WTC11 (cell line): ENCODE results near the gene TBL1Y. TPM values are rescaled to one million over a fixed set of nuclear protein-coding genes. Genes with fewer than 3 reads are reported as not detected.

ENCODE experiments used
- ATAC-seq: fragments of 200-7000 bp; cut with Tn5 transposase; 2 replicates; pipeline ENCODE4 v1.10.0; 2021; ENCODE audit warnings: mild to moderate bottlenecking, moderate library complexity
- CTCF ChIA-PET: fragments of 300-600 bp; sonication (Branson Sonifier 250); formaldehyde crosslinking; loops from one replicate; lab custom pipeline; 2021; ENCODE audit warnings: antibody characterized with exemption; lab: Charles Lee
- POLR2A ChIA-PET: fragments of 350-600 bp; sonication (Branson Sonifier 250); formaldehyde crosslinking; loops from one replicate; lab custom pipeline; 2021; ENCODE audit warnings: antibody characterized with exemption; lab: Charles Lee
- DNase-seq: peaks from one replicate; pipeline ENCODE4 v3.0.0; 2021; ENCODE audit warnings: low spot score
- H3K27ac Mint-ChIP-seq: 2 replicates; pipeline ENCODE4 v1.8.0; 2021; ENCODE audit warnings: mixed read lengths
- H3K27me3 Mint-ChIP-seq: 2 replicates; pipeline ENCODE4 v1.8.0; 2021; ENCODE audit warnings: low read depth, mild to moderate bottlenecking, moderate library complexity, mixed read lengths
- H3K36me3 Mint-ChIP-seq: 2 replicates; pipeline ENCODE4 v1.8.0; 2021; ENCODE audit warnings: mixed read lengths
- H3K4me1 Mint-ChIP-seq: 2 replicates; pipeline ENCODE4 v1.8.0; 2022; ENCODE audit warnings: mixed read lengths
- H3K4me3 Mint-ChIP-seq: 2 replicates; pipeline ENCODE4 v1.8.0; 2021; ENCODE audit warnings: mild to moderate bottlenecking, moderate library complexity, mixed read lengths
- H3K9me3 Mint-ChIP-seq: 2 replicates; pipeline ENCODE4 v1.8.0; 2021; ENCODE audit warnings: mixed read lengths
- CREB1 ChIP-seq: sonication (generic); formaldehyde crosslinking; IDR thresholded peaks from 2 replicates; pipeline ENCODE4 v1.8.0; 2023; ENCODE audit warnings: mild to moderate bottlenecking, missing genetic modification reagents
- CREM ChIP-seq: sonication (generic); formaldehyde crosslinking; IDR thresholded peaks from 2 replicates; pipeline ENCODE4 v1.8.1; 2022; ENCODE audit warnings: mild to moderate bottlenecking, missing genetic modification reagents, moderate library complexity
- ELF4 ChIP-seq: sonication (generic); formaldehyde crosslinking; IDR thresholded peaks from 2 replicates; pipeline ENCODE4 v1.8.1; 2022; ENCODE audit warnings: low read depth, mild to moderate bottlenecking, moderate library complexity, missing genetic modification reagents
- EMX1 ChIP-seq: fragments of 250-450 bp; sonication (Bioruptor Pico); IDR thresholded peaks from 2 replicates; pipeline ENCODE4 v1.8.0; 2021; ENCODE audit warnings: mild to moderate bottlenecking
- ESRRA ChIP-seq: sonication (generic); formaldehyde crosslinking; IDR thresholded peaks from 2 replicates; pipeline ENCODE4 v1.8.1; 2022; ENCODE audit warnings: mild to moderate bottlenecking, missing genetic modification reagents, borderline replicate concordance
- NFYB ChIP-seq: sonication (generic); formaldehyde crosslinking; conservative IDR thresholded peaks from 2 replicates; pipeline ENCODE4 v1.8.0; 2022; ENCODE audit warnings: low read depth, missing genetic modification reagents
- PRRX2 ChIP-seq: fragments of 250-450 bp; sonication (Bioruptor Pico); IDR thresholded peaks from 2 replicates; pipeline ENCODE4 v1.8.0; 2021; ENCODE audit warnings: mild to moderate bottlenecking
- RELA ChIP-seq: sonication (generic); formaldehyde crosslinking; IDR thresholded peaks from 2 replicates; pipeline ENCODE4 v1.8.1; 2022; ENCODE audit warnings: missing genetic modification reagents, mild to moderate bottlenecking, borderline replicate concordance
- TCF7 ChIP-seq: sonication (generic); formaldehyde crosslinking; IDR thresholded peaks from 2 replicates; pipeline ENCODE4 v1.8.0; 2022; ENCODE audit warnings: mild to moderate bottlenecking, low read depth, missing genetic modification reagents, moderate library complexity
- ZNF138 ChIP-seq: sonication (generic); formaldehyde crosslinking; conservative IDR thresholded peaks from 2 replicates; pipeline ENCODE4 v1.8.1; 2022; ENCODE audit warnings: mild to moderate bottlenecking, moderate library complexity, missing genetic modification reagents
- total RNA-seq: library from RNA; stranded (reverse); gene quantifications from 3 replicates; pipeline ENCODE4 v1.2.3, GENCODE V29; 2021
- TF ChIP-seq, protein P1 (sequence below): sonication (generic); formaldehyde crosslinking; IDR thresholded peaks from 2 replicates; pipeline ENCODE4 v1.8.0; 2023; ENCODE audit warnings: missing genetic modification reagents, mild to moderate bottlenecking, borderline replicate concordance
- TF ChIP-seq, protein P2 (sequence below): sonication (generic); formaldehyde crosslinking; IDR thresholded peaks from 2 replicates; pipeline ENCODE4 v1.8.1; 2022; ENCODE audit warnings: mild to moderate bottlenecking, moderate library complexity, missing genetic modification reagents
- TF ChIP-seq, protein P3 (sequence below): sonication (generic); formaldehyde crosslinking; IDR thresholded peaks from 2 replicates; pipeline ENCODE4 v1.8.1; 2022; ENCODE audit warnings: low read depth, mild to moderate bottlenecking, moderate library complexity, missing genetic modification reagents, borderline replicate concordance
- TF ChIP-seq, protein P4 (sequence below): sonication (generic); formaldehyde crosslinking; conservative IDR thresholded peaks from 2 replicates; pipeline ENCODE4 v1.8.1; 2023; ENCODE audit warnings: mild to moderate bottlenecking, low read depth, missing genetic modification reagents, moderate library complexity
- TF ChIP-seq, protein P5 (sequence below): sonication (generic); formaldehyde crosslinking; IDR thresholded peaks from 2 replicates; pipeline ENCODE4 v1.8.0; 2022; ENCODE audit warnings: missing genetic modification reagents
- TF ChIP-seq, protein P6 (sequence below): fragments of 250-450 bp; sonication (Bioruptor Pico); IDR thresholded peaks from 2 replicates; pipeline ENCODE4 v1.8.0; 2021; ENCODE audit warnings: mild to moderate bottlenecking
- TF ChIP-seq, protein P7 (sequence below): sonication (generic); formaldehyde crosslinking; IDR thresholded peaks from 2 replicates; pipeline ENCODE4 v1.8.0; 2023; ENCODE audit warnings: mild to moderate bottlenecking, missing genetic modification reagents

TBL1Y gene
- total RNA-seq, 1 experiment from 2014 or later = not detected

DNA sequence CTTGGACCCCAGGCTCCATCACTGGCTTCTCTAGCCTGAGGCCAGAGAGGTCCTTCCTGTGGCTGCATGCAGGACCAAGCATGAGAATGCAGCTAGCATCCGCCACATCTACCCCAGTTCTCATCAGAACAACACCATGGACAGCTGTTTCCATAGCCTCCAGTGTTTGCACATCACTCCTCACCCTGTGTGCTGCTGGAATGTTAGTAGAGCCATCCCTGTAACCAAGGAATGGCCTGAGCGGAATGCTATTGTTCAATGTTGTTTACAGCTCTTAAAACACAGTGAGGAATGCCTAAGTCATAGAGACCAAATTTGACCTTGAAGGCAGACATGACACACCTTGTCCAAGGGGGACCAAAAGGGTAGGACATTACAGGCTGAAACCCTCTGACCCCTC is 183.9 kb downstream of the TBL1Y start:
- Mint-ChIP-seq H3K4me1 (no peaks in the 10 kb centered on the region), H3K27me3 (no peaks in the 10 kb centered on the region), H3K27ac (no peak overlapping the region), H3K9me3 (no peaks in the 10 kb centered on the region), H3K36me3 (no peaks in the 10 kb centered on the region), H3K4me3 (no peak overlapping the region)
- ATAC-seq (no peak), DNase-seq (no peak)
- ChIA-PET POLR2A (no interaction called here), CTCF (no interaction called here)
- TF ChIP-seq, protein P1, sequence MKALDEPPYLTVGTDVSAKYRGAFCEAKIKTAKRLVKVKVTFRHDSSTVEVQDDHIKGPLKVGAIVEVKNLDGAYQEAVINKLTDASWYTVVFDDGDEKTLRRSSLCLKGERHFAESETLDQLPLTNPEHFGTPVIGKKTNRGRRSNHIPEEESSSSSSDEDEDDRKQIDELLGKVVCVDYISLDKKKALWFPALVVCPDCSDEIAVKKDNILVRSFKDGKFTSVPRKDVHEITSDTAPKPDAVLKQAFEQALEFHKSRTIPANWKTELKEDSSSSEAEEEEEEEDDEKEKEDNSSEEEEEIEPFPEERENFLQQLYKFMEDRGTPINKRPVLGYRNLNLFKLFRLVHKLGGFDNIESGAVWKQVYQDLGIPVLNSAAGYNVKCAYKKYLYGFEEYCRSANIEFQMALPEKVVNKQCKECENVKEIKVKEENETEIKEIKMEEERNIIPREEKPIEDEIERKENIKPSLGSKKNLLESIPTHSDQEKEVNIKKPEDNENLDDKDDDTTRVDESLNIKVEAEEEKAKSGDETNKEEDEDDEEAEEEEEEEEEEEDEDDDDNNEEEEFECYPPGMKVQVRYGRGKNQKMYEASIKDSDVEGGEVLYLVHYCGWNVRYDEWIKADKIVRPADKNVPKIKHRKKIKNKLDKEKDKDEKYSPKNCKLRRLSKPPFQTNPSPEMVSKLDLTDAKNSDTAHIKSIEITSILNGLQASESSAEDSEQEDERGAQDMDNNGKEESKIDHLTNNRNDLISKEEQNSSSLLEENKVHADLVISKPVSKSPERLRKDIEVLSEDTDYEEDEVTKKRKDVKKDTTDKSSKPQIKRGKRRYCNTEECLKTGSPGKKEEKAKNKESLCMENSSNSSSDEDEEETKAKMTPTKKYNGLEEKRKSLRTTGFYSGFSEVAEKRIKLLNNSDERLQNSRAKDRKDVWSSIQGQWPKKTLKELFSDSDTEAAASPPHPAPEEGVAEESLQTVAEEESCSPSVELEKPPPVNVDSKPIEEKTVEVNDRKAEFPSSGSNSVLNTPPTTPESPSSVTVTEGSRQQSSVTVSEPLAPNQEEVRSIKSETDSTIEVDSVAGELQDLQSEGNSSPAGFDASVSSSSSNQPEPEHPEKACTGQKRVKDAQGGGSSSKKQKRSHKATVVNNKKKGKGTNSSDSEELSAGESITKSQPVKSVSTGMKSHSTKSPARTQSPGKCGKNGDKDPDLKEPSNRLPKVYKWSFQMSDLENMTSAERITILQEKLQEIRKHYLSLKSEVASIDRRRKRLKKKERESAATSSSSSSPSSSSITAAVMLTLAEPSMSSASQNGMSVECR (CRISPR knock-in tag) = no peak
- TF ChIP-seq ESRRA = no peak
- TF ChIP-seq, protein P2, sequence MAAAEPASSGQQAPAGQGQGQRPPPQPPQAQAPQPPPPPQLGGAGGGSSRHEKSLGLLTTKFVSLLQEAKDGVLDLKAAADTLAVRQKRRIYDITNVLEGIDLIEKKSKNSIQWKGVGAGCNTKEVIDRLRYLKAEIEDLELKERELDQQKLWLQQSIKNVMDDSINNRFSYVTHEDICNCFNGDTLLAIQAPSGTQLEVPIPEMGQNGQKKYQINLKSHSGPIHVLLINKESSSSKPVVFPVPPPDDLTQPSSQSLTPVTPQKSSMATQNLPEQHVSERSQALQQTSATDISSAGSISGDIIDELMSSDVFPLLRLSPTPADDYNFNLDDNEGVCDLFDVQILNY = no peak
- TF ChIP-seq, protein P3, sequence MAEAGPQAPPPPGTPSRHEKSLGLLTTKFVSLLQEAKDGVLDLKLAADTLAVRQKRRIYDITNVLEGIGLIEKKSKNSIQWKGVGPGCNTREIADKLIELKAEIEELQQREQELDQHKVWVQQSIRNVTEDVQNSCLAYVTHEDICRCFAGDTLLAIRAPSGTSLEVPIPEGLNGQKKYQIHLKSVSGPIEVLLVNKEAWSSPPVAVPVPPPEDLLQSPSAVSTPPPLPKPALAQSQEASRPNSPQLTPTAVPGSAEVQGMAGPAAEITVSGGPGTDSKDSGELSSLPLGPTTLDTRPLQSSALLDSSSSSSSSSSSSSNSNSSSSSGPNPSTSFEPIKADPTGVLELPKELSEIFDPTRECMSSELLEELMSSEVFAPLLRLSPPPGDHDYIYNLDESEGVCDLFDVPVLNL = no peak
- TF ChIP-seq, protein P4, sequence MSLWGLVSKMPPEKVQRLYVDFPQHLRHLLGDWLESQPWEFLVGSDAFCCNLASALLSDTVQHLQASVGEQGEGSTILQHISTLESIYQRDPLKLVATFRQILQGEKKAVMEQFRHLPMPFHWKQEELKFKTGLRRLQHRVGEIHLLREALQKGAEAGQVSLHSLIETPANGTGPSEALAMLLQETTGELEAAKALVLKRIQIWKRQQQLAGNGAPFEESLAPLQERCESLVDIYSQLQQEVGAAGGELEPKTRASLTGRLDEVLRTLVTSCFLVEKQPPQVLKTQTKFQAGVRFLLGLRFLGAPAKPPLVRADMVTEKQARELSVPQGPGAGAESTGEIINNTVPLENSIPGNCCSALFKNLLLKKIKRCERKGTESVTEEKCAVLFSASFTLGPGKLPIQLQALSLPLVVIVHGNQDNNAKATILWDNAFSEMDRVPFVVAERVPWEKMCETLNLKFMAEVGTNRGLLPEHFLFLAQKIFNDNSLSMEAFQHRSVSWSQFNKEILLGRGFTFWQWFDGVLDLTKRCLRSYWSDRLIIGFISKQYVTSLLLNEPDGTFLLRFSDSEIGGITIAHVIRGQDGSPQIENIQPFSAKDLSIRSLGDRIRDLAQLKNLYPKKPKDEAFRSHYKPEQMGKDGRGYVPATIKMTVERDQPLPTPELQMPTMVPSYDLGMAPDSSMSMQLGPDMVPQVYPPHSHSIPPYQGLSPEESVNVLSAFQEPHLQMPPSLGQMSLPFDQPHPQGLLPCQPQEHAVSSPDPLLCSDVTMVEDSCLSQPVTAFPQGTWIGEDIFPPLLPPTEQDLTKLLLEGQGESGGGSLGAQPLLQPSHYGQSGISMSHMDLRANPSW (CRISPR knock-in tag) = no peak
- no peak for TF ChIP-seq CREB1
- TF ChIP-seq RELA (CRISPR knock-in tag) = no peak
- TF ChIP-seq, protein P5, sequence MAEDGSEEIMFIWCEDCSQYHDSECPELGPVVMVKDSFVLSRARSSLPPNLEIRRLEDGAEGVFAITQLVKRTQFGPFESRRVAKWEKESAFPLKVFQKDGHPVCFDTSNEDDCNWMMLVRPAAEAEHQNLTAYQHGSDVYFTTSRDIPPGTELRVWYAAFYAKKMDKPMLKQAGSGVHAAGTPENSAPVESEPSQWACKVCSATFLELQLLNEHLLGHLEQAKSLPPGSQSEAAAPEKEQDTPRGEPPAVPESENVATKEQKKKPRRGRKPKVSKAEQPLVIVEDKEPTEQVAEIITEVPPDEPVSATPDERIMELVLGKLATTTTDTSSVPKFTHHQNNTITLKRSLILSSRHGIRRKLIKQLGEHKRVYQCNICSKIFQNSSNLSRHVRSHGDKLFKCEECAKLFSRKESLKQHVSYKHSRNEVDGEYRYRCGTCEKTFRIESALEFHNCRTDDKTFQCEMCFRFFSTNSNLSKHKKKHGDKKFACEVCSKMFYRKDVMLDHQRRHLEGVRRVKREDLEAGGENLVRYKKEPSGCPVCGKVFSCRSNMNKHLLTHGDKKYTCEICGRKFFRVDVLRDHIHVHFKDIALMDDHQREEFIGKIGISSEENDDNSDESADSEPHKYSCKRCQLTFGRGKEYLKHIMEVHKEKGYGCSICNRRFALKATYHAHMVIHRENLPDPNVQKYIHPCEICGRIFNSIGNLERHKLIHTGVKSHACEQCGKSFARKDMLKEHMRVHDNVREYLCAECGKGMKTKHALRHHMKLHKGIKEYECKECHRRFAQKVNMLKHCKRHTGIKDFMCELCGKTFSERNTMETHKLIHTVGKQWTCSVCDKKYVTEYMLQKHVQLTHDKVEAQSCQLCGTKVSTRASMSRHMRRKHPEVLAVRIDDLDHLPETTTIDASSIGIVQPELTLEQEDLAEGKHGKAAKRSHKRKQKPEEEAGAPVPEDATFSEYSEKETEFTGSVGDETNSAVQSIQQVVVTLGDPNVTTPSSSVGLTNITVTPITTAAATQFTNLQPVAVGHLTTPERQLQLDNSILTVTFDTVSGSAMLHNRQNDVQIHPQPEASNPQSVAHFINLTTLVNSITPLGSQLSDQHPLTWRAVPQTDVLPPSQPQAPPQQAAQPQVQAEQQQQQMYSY = no peak
- TF ChIP-seq, protein P6, sequence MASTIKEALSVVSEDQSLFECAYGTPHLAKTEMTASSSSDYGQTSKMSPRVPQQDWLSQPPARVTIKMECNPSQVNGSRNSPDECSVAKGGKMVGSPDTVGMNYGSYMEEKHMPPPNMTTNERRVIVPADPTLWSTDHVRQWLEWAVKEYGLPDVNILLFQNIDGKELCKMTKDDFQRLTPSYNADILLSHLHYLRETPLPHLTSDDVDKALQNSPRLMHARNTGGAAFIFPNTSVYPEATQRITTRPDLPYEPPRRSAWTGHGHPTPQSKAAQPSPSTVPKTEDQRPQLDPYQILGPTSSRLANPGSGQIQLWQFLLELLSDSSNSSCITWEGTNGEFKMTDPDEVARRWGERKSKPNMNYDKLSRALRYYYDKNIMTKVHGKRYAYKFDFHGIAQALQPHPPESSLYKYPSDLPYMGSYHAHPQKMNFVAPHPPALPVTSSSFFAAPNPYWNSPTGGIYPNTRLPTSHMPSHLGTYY (CRISPR knock-in tag) = no peak
- no peak for TF ChIP-seq TCF7 (CRISPR knock-in tag)
- TF ChIP-seq, protein P7, sequence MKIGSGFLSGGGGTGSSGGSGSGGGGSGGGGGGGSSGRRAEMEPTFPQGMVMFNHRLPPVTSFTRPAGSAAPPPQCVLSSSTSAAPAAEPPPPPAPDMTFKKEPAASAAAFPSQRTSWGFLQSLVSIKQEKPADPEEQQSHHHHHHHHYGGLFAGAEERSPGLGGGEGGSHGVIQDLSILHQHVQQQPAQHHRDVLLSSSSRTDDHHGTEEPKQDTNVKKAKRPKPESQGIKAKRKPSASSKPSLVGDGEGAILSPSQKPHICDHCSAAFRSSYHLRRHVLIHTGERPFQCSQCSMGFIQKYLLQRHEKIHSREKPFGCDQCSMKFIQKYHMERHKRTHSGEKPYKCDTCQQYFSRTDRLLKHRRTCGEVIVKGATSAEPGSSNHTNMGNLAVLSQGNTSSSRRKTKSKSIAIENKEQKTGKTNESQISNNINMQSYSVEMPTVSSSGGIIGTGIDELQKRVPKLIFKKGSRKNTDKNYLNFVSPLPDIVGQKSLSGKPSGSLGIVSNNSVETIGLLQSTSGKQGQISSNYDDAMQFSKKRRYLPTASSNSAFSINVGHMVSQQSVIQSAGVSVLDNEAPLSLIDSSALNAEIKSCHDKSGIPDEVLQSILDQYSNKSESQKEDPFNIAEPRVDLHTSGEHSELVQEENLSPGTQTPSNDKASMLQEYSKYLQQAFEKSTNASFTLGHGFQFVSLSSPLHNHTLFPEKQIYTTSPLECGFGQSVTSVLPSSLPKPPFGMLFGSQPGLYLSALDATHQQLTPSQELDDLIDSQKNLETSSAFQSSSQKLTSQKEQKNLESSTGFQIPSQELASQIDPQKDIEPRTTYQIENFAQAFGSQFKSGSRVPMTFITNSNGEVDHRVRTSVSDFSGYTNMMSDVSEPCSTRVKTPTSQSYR (CRISPR knock-in tag) = no peak
- no peak for TF ChIP-seq ZNF138
- no peak for TF ChIP-seq CREM (CRISPR knock-in tag)
- TF ChIP-seq PRRX2 (CRISPR knock-in tag) = no peak
- TF ChIP-seq ELF4 = no peak
- TF ChIP-seq NFYB (CRISPR knock-in tag) = no peak
- TF ChIP-seq EMX1 (CRISPR knock-in tag) = no peak
